Osteocyte (in vitro differentiated cells): ENCODE results near the gene EPS8L2. TPM values are rescaled to one million over a fixed set of nuclear protein-coding genes. Genes with fewer than 3 reads are reported as not detected.

Experiments
- DNase-seq: peaks from one replicate; pipeline ENCODE4 v3.0.0; 2021; ENCODE audit warnings: mixed read lengths; ENCODE audit not compliant: unreplicated experiment; ENCODE audit errors: extremely low spot score
- H3K27ac Mint-ChIP-seq: one replicate; pipeline ENCODE4 v1.8.0; 2021; ENCODE audit warnings: mild to moderate bottlenecking, mixed read lengths; ENCODE audit not compliant: unreplicated experiment
- H3K27me3 Mint-ChIP-seq: one replicate; pipeline ENCODE4 v1.8.0; 2021; ENCODE audit warnings: mixed read lengths; ENCODE audit not compliant: unreplicated experiment
- H3K36me3 Mint-ChIP-seq: one replicate; pipeline ENCODE4 v1.8.0; 2021; ENCODE audit warnings: mixed read lengths; ENCODE audit not compliant: unreplicated experiment
- H3K4me1 Mint-ChIP-seq: one replicate; pipeline ENCODE4 v1.8.0; 2021; ENCODE audit warnings: mixed read lengths; ENCODE audit not compliant: unreplicated experiment
- H3K4me3 Mint-ChIP-seq: one replicate; pipeline ENCODE4 v1.8.0; 2021; ENCODE audit warnings: mild to moderate bottlenecking, moderate library complexity, mixed read lengths; ENCODE audit not compliant: unreplicated experiment
- H3K9me3 Mint-ChIP-seq: one replicate; pipeline ENCODE4 v1.8.0; 2021; ENCODE audit warnings: mixed read lengths; ENCODE audit not compliant: unreplicated experiment
- CTCF ChIP-seq: fragments of 200-600 bp; sonication (generic); IDR thresholded peaks from 2 replicates; pipeline ENCODE4 v1.5.0; 2021; ENCODE audit warnings: antibody characterized with exemption, mild to moderate bottlenecking, moderate library complexity
- total RNA-seq: library from RNA; stranded (reverse); gene quantifications from 2 replicates; pipeline ENCODE4 v1.2.1, GENCODE V29; 2021

Gene EPS8L2
- total RNA-seq, 1 donor from 2014 or later, result 39.3 TPM

DNA sequence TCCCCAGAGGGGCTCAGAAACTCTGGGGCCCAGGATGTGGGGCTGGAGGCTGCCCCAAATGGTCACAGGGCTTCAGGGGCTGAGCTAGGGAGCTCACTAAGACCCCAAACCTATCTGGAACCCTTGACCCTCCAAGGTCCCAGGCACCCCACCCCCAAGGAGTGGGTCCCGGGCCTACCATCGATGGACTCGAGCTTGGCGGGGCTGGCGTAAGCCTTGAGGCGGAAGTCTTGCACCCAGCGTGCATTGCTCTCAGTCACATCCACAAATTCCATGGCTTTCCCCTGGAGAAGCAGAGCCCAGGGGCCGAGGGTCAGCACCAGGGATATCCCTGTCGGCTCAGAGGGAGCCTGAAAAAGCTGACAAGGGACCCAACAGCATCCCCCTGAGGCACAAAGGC is 67.8 kb downstream of the EPS8L2 start:
- no peak overlapping the region for H3K27ac Mint-ChIP-seq
- no peak for DNase-seq
- no peak for TF ChIP-seq CTCF
- H3K36me3 Mint-ChIP-seq, result no peaks in the 10 kb centered on the region
- H3K9me3 Mint-ChIP-seq, result no peaks in the 10 kb centered on the region
- H3K27me3 Mint-ChIP-seq, result no peaks in the 10 kb centered on the region
- H3K4me3 Mint-ChIP-seq, result no peak overlapping the region
- peaks cover 23% of the 10 kb centered on the region for H3K4me1 Mint-ChIP-seq

- DNase-seq, result no peak
- H3K27me3 Mint-ChIP-seq, result no peaks in the 10 kb centered on the region
- peak overlapping the region; percentile 88 for H3K27ac Mint-ChIP-seq
- H3K9me3 Mint-ChIP-seq, result no peaks in the 10 kb centered on the region
- peaks cover 23% of the 10 kb centered on the region for H3K4me1 Mint-ChIP-seq
- TF ChIP-seq CTCF, result no peak
- peak overlapping the region; percentile 86 for H3K4me3 Mint-ChIP-seq
- H3K36me3 Mint-ChIP-seq, result no peaks in the 10 kb centered on the region
Measured at GRCh38 chr11:774873-775592, 69.0 kb downstream of the EPS8L2 start.

- Mint-ChIP-seq H3K27me3 (no peaks in the 10 kb centered on the region), H3K27ac (peak overlapping the region; percentile 88), H3K36me3 (no peaks in the 10 kb centered on the region)
Measured at GRCh38 chr11:776263-776560, 70.2 kb downstream of the EPS8L2 start.

DNA sequence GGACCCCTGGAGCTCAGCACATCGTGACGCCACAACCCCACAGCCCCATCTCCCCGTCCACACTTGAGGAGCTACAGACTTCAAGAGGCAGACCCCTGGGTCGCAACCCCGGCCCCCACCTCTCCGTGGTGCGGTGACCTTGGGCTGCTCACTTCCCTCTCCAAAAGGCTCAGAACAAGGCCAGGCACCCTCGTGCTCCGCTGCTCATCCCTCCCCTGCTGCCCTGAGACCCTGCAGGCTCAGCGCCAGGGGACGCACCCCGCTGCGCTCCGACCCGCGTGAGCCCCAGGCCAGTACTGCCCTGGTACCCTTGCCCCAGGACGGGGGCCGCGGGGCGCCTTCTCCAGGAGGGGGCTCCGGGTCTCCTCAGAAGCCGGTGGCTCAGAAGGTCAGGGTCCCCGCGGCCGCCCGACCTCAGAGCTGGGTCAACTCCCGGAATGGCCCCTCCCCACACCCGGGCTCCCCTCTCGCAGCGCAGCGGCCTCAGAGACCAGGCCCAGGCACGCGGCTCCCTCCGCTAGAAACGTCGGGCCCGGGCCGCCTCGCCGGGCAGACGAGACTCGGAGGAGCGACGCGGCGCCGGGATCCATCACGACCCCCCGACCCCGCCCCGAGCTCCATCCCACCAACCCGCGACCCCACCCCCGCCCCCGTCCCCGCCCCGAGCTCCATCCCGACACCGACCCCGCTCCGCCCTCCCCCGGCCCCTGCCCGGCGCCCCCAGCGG is 70.7 kb downstream of the EPS8L2 start:
- Mint-ChIP-seq H3K27ac (peak overlapping the region; percentile 88), H3K4me3 (peak overlapping the region; percentile 86), H3K9me3 (no peaks in the 10 kb centered on the region), H3K27me3 (no peaks in the 10 kb centered on the region), H3K4me1 (peaks cover 23% of the 10 kb centered on the region), H3K36me3 (no peaks in the 10 kb centered on the region)
- no peak for TF ChIP-seq CTCF
- no peak for DNase-seq

More at GRCh38 chr11:776263-776560, 70.2 kb downstream of the EPS8L2 start:
- no peak for DNase-seq
- Mint-ChIP-seq H3K4me3 (peak overlapping the region; percentile 86), H3K9me3 (no peaks in the 10 kb centered on the region), H3K4me1 (peaks cover 23% of the 10 kb centered on the region)
- TF ChIP-seq CTCF, result no peak

Other genes starting within 250 kb of the EPS8L2 start
- gene RNH1, start 199.0 kb upstream of the EPS8L2 start, total RNA-seq, result 151 and 160 TPM in 2 replicates
- 68.3 and 69.4 TPM in 2 replicates for gene HRAS, start 170.7 kb upstream of the EPS8L2 start, total RNA-seq
- 3.2 and 3.7 TPM in 2 replicates for gene LRRC56, start 168.7 kb upstream of the EPS8L2 start, total RNA-seq
- 6.0 and 6.4 TPM in 2 replicates for gene LMNTD2, start 145.5 kb upstream of the EPS8L2 start, total RNA-seq
- gene RASSF7, start 145.3 kb upstream of the EPS8L2 start, total RNA-seq, result 8.0 and 9.3 TPM in 2 replicates
- 31.5 TPM in 2 replicates for gene PHRF1, start 129.8 kb upstream of the EPS8L2 start, total RNA-seq
- 14.4 and 15.4 TPM in 2 replicates for gene IRF7, start 90.3 kb upstream of the EPS8L2 start, total RNA-seq
- not detected in 2 replicates for gene CDHR5, start 81.3 kb upstream of the EPS8L2 start, total RNA-seq
- not detected in 2 replicates for gene SCT, start 79.0 kb upstream of the EPS8L2 start, total RNA-seq
- gene DRD4, start 69.0 kb upstream of the EPS8L2 start, total RNA-seq, result 1.7 and 1.8 TPM in 2 replicates
- gene DEAF1, start 11.0 kb upstream of the EPS8L2 start, total RNA-seq, result 113 and 121 TPM in 2 replicates
- gene TMEM80, start 10.4 kb upstream of the EPS8L2 start, total RNA-seq, result 43.9 and 45.2 TPM in 2 replicates
- 156 and 171 TPM in 2 replicates for gene TALDO1, start 41.2 kb downstream of the EPS8L2 start, total RNA-seq
- 79.1 and 84.4 TPM in 2 replicates for gene GATD1, start 71.3 kb downstream of the EPS8L2 start, total RNA-seq
- gene CEND1, start 83.9 kb downstream of the EPS8L2 start, total RNA-seq, result 0.21 and 0.27 TPM in 2 replicates
- gene SLC25A22, start 92.0 kb downstream of the EPS8L2 start, total RNA-seq, result 18.7 and 19.7 TPM in 2 replicates
- 13.4 and 15.6 TPM in 2 replicates for gene PIDD1, start 99.0 kb downstream of the EPS8L2 start, total RNA-seq
- 1,500 and 1,514 TPM in 2 replicates for gene RPLP2, start 103.7 kb downstream of the EPS8L2 start, total RNA-seq
- 83.8 and 96.4 TPM in 2 replicates for gene PNPLA2, start 112.7 kb downstream of the EPS8L2 start, total RNA-seq
- 3.9 and 4.2 TPM in 2 replicates for gene CRACR2B, start 121.7 kb downstream of the EPS8L2 start, total RNA-seq
- gene CD151, start 126.7 kb downstream of the EPS8L2 start, total RNA-seq, result 377 and 379 TPM in 2 replicates
- gene POLR2L, start 136.3 kb downstream of the EPS8L2 start, total RNA-seq, result 170 and 193 TPM in 2 replicates
- 163 and 175 TPM in 2 replicates for gene TSPAN4, start 136.6 kb downstream of the EPS8L2 start, total RNA-seq
- gene CHID1, start 204.6 kb downstream of the EPS8L2 start, total RNA-seq, result 112 and 120 TPM in 2 replicates
- gene AP2A2, start 219.6 kb downstream of the EPS8L2 start, total RNA-seq, result 96.7 and 102 TPM in 2 replicates